ENCODE measurements around the gene EXOC6.

GRCh38 chr10:93081834-93082233 lies 233.5 kb downstream of the EXOC6 start:
- TF ChIP-seq, protein P1, sequence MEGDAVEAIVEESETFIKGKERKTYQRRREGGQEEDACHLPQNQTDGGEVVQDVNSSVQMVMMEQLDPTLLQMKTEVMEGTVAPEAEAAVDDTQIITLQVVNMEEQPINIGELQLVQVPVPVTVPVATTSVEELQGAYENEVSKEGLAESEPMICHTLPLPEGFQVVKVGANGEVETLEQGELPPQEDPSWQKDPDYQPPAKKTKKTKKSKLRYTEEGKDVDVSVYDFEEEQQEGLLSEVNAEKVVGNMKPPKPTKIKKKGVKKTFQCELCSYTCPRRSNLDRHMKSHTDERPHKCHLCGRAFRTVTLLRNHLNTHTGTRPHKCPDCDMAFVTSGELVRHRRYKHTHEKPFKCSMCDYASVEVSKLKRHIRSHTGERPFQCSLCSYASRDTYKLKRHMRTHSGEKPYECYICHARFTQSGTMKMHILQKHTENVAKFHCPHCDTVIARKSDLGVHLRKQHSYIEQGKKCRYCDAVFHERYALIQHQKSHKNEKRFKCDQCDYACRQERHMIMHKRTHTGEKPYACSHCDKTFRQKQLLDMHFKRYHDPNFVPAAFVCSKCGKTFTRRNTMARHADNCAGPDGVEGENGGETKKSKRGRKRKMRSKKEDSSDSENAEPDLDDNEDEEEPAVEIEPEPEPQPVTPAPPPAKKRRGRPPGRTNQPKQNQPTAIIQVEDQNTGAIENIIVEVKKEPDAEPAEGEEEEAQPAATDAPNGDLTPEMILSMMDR (IDR thresholded peaks at IDR 0.05 in 2 of 3, conservative IDR thresholded peaks at IDR 0.05 in 1 of 3; ENCODE audit: control insufficient read depth in 2 of 3, extremely low read depth in 1 of 3, insufficient read depth in 1 of 3, low read depth in 3 of 3, low read length in 3 of 3): no peak
- TF ChIP-seq ZBED1 (IDR thresholded peaks at IDR 0.05; ENCODE audit: borderline replicate concordance) (no peak), NR2C2 (IDR thresholded peaks at IDR 0.05; ENCODE audit: borderline replicate concordance, control insufficient read depth, insufficient read length, low read depth) (no peak), MAX (IDR thresholded peaks at IDR 0.05; ENCODE audit: low read depth, low read length) (no peak), BHLHE40 (IDR thresholded peaks at IDR 0.05; ENCODE audit: borderline replicate concordance in 1 of 2, low read depth in 2 of 2, low read length in 1 of 2) (no peak), EGR1 (IDR thresholded peaks at IDR 0.05; ENCODE audit: borderline replicate concordance in 1 of 2, low read depth in 2 of 2, low read length in 2 of 2) (no peak), MLLT1 (IDR thresholded peaks at IDR 0.05) (no peak), ETV6 (conservative IDR thresholded peaks at IDR 0.05 in 1 of 2, IDR thresholded peaks at IDR 0.05 in 1 of 2; ENCODE audit: borderline replicate concordance in 1 of 2, low read depth in 1 of 2) (no peak)
